Measurements from ENCODE around the gene MDK.

DNA sequence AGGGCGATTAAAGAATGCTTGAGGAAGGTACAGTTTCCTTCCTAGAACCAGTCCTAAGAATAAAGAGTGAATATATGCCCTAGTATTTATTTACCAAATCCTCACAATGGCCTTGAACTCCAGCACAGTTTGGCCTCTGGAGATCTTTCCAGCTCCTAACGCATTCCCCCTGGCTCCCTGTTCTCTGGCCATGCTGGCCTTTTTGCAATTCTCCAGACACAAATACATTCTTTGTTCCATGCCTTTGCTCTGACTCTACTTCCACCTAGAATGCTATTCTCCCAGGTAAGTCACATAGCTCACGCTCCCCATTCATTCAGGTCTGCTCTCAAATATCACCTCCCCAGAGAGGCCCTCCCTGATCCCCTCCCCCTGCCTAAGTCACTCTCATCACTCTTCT is 37.9 kb upstream of the MDK start:
- TF ChIP-seq POLR2A (IDR thresholded peaks at IDR 0.05) = no peak
- no peak for TF ChIP-seq CTCF (IDR thresholded peaks at IDR 0.05)
- no peak for TF ChIP-seq EP300 (IDR thresholded peaks at IDR 0.05)
- TF ChIP-seq POLR2AphosphoS5 (IDR thresholded peaks at IDR 0.05) = no peak

Measured in stomach (tissue), 4 donors.